ENCODE results near the gene GPR162.

GRCh38 chr12:6830286-6830890 lies 8.8 kb downstream of the GPR162 start:
- TF ChIP-seq EZH2 (IDR thresholded peaks at IDR 0.05) (no peak), CTCF (IDR thresholded peaks at IDR 0.05 in 2 of 3, conservative IDR thresholded peaks at IDR 0.05 in 1 of 3; ENCODE audit: borderline replicate concordance in 1 of 3, insufficient read depth in 1 of 3, low read depth in 2 of 3, low read length in 2 of 3) (no peak), POLR2A (IDR thresholded peaks at IDR 0.05; ENCODE audit: borderline replicate concordance, extremely low read depth, insufficient read depth, insufficient read length) (no peak), JUND (IDR thresholded peaks at IDR 0.05) (no peak), EGR1 (IDR thresholded peaks at IDR 0.05; ENCODE audit: low read depth) (no peak), SRF (IDR thresholded peaks at IDR 0.05; ENCODE audit: low read depth) (no peak), ZNF274 (IDR thresholded peaks at IDR 0.05; ENCODE audit: low read depth, low read length) (no peak), EZH2phosphoT487 (IDR thresholded peaks at IDR 0.05; ENCODE audit: borderline replicate concordance) (no peak), ELF1 (IDR thresholded peaks at IDR 0.05; ENCODE audit: borderline replicate concordance, low read depth) (no peak), POLR2AphosphoS5 (IDR thresholded peaks at IDR 0.05; ENCODE audit: low read depth, low read length) (no peak)

Measured in HCT116 (cell line).